Kidney (tissue), 14 donors: ENCODE data around the gene CDK5RAP2. TPM values are rescaled to one million over a fixed set of nuclear protein-coding genes. Genes with fewer than 3 reads are reported as not detected.

Experiments used
- DNase-seq, 5 donors: peaks; one replicate each; pipeline ENCODE4 v3.0.0-alpha.2; 2013 to 2020
- FAIRE-seq: peaks from 2 replicates; lab custom pipeline; 2012; peaks lifted over from hg19 to GRCh38; lab: Jason Lieb, UNC
- H3K27ac ChIP-seq, 2 donors: one replicate each; pipeline ENCODE4 v1.7.0; 2013; ENCODE audit warnings: low read depth in 2 of 2, low read length in 2 of 2, inconsistent platforms in 1 of 2
- H3K27me3 ChIP-seq: one replicate; pipeline ENCODE4 v1.7.1; 2013; ENCODE audit warnings: low read length, inconsistent platforms; ENCODE audit not compliant: control insufficient read depth, insufficient read depth
- H3K36me3 ChIP-seq, 3 donors: one replicate each; pipeline versions ENCODE4 v1.7.0 to v1.7.1; 2013; ENCODE audit warnings: low read length in 3 of 3, control low read depth in 1 of 3, inconsistent platforms in 1 of 3; ENCODE audit not compliant: insufficient read depth in 3 of 3, control insufficient read depth in 2 of 3
- H3K4me1 ChIP-seq, 3 donors: one replicate each; pipeline versions ENCODE4 v1.7.0 to v1.7.1; 2013; ENCODE audit warnings: low read length in 3 of 3, inconsistent platforms in 1 of 3, low read depth in 1 of 3; ENCODE audit not compliant: control insufficient read depth in 2 of 3, insufficient read depth in 2 of 3
- H3K4me3 ChIP-seq, 3 donors: one replicate each; pipeline versions ENCODE4 v1.7.0 to v1.8.1; 2013; ENCODE audit warnings: low read length in 3 of 3, control low read depth in 1 of 3, inconsistent platforms in 1 of 3
- H3K9ac ChIP-seq, 3 donors: one replicate each; pipeline versions ENCODE4 v1.7.0 to v1.7.1; 2013; ENCODE audit warnings: low read length in 3 of 3, control low read depth in 1 of 3, inconsistent platforms in 1 of 3
- H3K9me3 ChIP-seq, 3 donors: one replicate each; pipeline versions ENCODE4 v1.7.0 to v1.7.1; 2013; ENCODE audit warnings: low read length in 3 of 3, control low read depth in 1 of 3, inconsistent platforms in 1 of 3; ENCODE audit not compliant: control insufficient read depth in 2 of 3, insufficient read depth in 1 of 3
- intact Hi-C: fragments of 100-400 bp; cut with DNase I; formaldehyde crosslinking; loops from one replicate; pipeline ENCODE4 v1.11.1; 2022
- polyA plus RNA-seq: library from polyadenylated mRNA; stranded (reverse); fragments of 350-450 nt; fragmentation: Illumina TruSeq; extraction: RNeasy Lipid Tissue Mini Kit (QIAGEN cat#74804); gene quantifications from one replicate; pipeline ENCODE4 v1.2.3, GENCODE V29; 2014; ENCODE audit warnings: low read depth, low replicate concordance; ENCODE audit not compliant: insufficient read depth
- total RNA-seq: library from RNA; stranded (reverse); fragmentation: NEBNext Ultra II Directional; extraction: Animal tissue kit (Norgen Biotek cat#: 25700); gene quantifications from one replicate; pipeline ENCODE4 v1.2.1, GENCODE V29; 2021
- TF ChIP-seq, protein P1 (sequence below): IDR thresholded peaks from 3 replicates; pipeline ENCODE4 v1.5.1; 2012; ENCODE audit warnings: mild to moderate bottlenecking, moderate library complexity, borderline replicate concordance; ENCODE audit not compliant: insufficient read depth; ENCODE audit errors: extremely low read depth
- donor health status: control.
- donor health status: control.
- donor health status: control.
- donor health status: control.
- donor health status: control.
- donor health status: DM: yes; HTN: yes; CAD: no.
- donor health status: Normal renal cell carcinoma (clear cell type).

Gene CDK5RAP2
- total and polyA plus RNA-seq, 2 donors from 2014 or later, result 20.9 to 35.3 TPM

DNA sequence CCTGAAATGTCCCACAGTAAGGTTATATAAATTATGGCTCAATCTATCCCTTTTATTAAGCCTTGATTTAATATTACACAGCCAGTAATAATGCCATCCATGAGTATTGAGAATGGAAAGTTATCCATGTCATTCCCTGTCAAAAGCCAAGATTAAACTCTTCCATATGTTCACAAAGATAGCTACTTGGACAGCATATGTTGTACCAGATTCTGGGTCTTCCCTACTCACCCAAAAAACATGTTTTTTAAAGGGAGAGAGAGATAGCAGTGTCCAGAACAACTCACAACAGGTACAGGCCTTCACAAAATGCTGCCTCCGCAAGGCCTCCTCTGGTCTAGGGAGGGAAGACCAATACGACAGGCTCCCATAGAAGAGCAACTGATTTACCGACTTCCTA lies 15.4 kb downstream of the CDK5RAP2 start:
- intact Hi-C loops, result no loop called here

DNA sequence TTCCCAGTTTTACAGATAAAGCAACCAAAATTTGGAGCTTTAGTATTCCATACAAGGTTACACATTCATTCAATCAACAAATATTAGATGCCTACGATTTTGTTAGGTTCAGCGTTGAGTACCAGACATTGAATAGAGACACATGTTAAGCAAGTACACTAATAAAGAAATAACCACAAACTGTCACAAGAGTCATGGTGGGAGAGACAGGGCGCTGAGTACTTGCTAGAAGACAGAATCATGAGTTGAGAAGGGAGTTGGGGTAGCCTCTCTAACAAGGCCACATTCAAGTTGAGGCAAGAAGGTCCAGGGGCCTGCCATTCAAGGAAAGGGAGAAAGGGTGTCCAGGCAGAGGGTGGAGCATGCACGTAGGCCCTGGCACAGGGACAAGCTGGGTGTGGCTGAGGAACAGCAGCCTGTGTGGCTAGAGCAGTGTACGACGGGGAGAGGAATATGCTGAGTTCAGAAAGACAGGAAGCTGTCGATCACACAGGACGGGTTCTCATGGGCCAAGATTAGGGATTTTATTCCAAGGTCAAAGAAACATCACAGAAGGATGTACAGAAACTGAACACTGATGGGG lies 17.0 kb downstream of the CDK5RAP2 start:
- intact Hi-C loops, result no loop called here
- H3K27ac ChIP-seq, result no peak overlapping the region
- FAIRE-seq (no peak), DNase-seq (no peak)
- no peaks in the 10 kb centered on the region for H3K27me3 ChIP-seq
- no peak overlapping the region for H3K4me3 ChIP-seq
- H3K36me3 ChIP-seq, result peaks cover 8 to 9% (median 8%) of the 10 kb centered on the region in 3 donors
- H3K9ac ChIP-seq, result no peak overlapping the region
- no peaks in the 10 kb centered on the region for H3K9me3 ChIP-seq
- H3K4me1 ChIP-seq, result no peaks in the 10 kb centered on the region
- TF ChIP-seq, protein P1, sequence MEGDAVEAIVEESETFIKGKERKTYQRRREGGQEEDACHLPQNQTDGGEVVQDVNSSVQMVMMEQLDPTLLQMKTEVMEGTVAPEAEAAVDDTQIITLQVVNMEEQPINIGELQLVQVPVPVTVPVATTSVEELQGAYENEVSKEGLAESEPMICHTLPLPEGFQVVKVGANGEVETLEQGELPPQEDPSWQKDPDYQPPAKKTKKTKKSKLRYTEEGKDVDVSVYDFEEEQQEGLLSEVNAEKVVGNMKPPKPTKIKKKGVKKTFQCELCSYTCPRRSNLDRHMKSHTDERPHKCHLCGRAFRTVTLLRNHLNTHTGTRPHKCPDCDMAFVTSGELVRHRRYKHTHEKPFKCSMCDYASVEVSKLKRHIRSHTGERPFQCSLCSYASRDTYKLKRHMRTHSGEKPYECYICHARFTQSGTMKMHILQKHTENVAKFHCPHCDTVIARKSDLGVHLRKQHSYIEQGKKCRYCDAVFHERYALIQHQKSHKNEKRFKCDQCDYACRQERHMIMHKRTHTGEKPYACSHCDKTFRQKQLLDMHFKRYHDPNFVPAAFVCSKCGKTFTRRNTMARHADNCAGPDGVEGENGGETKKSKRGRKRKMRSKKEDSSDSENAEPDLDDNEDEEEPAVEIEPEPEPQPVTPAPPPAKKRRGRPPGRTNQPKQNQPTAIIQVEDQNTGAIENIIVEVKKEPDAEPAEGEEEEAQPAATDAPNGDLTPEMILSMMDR, result no peak

More for the DNA sequence above, 15.4 kb downstream of the CDK5RAP2 start:
- Histone ChIP-seq H3K36me3 (peaks cover 12 to 18% (median 18%) of the 10 kb centered on the region in 3 donors), H3K27ac (no peak overlapping the region), H3K9me3 (no peaks in the 10 kb centered on the region), H3K4me3 (no peak overlapping the region), H3K9ac (no peak overlapping the region), H3K4me1 (no peaks in the 10 kb centered on the region), H3K27me3 (no peaks in the 10 kb centered on the region)
- TF ChIP-seq, protein P1, result no peak
- FAIRE-seq (no peak), DNase-seq (no peak)

DNA sequence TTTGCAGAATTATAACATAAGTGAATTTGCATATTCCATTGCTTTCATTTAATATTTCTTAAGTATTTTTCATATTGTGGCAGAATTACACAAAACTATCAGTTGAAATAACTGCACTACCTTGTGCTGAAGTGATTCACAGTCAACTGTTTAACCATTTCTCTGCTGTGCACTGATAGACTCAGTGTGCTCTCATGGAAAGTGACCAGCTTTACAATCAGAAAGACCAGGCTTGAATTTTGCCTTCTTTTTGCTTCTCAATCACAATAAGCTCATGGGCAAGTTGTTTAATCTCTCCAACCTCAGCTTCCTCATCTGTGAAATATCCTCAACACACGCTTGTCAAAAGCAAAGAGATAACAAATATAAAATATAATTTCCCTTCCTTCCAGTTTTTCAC lies 18.3 kb downstream of the CDK5RAP2 start:
- DNase-seq (no peak), FAIRE-seq (no peak)
- H3K27me3 ChIP-seq, result no peaks in the 10 kb centered on the region
- peaks cover 0 to 3% (median 2%) of the 10 kb centered on the region in 3 donors for H3K36me3 ChIP-seq
- intact Hi-C loops, result no loop called here
- TF ChIP-seq, protein P1, result no peak
- no peak overlapping the region for H3K27ac ChIP-seq
- H3K9ac ChIP-seq, result no peak overlapping the region
- H3K4me1 ChIP-seq, result no peaks in the 10 kb centered on the region
- no peaks in the 10 kb centered on the region for H3K9me3 ChIP-seq
- no peak overlapping the region for H3K4me3 ChIP-seq

DNA sequence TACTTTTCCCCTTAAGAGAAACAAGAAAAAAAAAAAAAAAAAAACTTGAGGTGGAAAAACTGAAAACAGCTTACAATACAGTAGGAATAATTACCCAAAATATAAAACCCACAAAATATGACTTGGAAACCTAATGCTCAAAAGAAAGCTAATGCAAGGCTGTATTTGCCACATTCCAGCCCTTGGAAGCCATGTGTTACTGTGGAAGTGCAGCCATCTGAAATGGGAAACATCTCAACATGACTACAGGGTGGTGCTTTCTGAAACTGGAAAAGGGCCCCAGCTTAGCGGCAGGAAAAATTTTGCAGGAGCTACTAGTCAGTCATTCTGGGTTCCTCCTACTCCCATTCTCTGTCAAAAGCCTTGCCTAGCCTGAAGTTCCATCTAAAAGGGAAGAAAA lies 20.4 kb downstream of the CDK5RAP2 start:
- H3K27me3 ChIP-seq, result no peaks in the 10 kb centered on the region
- intact Hi-C loops, result no loop called here
- peaks cover 0 to 3% (median 2%) of the 10 kb centered on the region in 3 donors for H3K36me3 ChIP-seq
- FAIRE-seq (no peak), DNase-seq (no peak)
- no peak overlapping the region for H3K4me3 ChIP-seq
- no peaks in the 10 kb centered on the region for H3K4me1 ChIP-seq
- no peaks in the 10 kb centered on the region for H3K9me3 ChIP-seq
- TF ChIP-seq, protein P1, result no peak
- H3K27ac ChIP-seq, result no peak overlapping the region
- no peak overlapping the region for H3K9ac ChIP-seq
